GM18519 (cell line): ENCODE results near the gene TFR2.

ENCODE experiments used
- ATAC-seq: cut with Tn5 transposase; IDR thresholded peaks from one replicate; pipeline ENCODE4 v1.9.1; 2021; ENCODE audit warnings: mild to moderate bottlenecking, moderate library complexity; ENCODE audit not compliant: unreplicated experiment, low FRiP score

The TFR2 gene

DNA sequence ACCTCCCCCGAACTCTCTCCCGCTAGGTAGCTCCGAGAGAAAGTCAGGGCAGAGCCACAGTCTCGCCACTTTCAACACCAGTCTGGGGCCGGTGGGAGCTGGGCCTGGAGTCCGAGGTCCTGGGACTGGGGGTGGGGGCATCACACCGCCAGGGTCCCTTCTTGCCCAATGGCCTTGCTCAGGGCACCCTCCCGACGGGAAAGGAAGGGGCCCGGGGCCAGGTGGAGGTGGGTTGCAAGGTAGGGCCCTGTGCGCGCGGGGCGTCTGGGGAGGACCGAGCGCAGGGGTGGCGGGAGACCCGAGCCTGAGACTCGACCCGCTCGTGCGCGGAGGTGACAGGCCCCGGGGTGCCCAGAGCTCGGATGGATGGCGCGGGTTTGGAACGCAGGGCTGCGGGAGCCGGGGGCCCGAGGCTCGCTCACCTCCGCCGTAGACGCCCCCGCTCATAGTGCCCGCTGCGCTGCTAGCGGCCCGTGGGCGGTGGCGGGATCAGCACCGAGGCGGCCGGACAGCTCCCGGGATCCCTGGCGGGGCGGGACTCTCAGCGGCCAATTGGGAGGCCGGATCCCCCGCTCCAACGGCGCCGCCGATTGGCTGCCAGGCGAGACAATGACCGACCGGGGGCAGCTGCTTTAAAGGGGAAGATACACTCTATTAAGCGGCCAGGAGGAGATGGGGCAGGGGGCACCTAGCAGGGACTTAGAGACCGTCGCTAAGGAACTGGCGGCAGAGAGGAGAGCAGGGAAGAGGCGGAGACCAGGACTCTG, 14.7 kb upstream of the TFR2 start, which contains the start of gene ACTL6B:
ACTL6B (minus strand) TSS at position 541 of the 767 bp plus-strand sequence; CDS start at position 447, 94 bp downstream.
- no peak for ATAC-seq

DNA sequence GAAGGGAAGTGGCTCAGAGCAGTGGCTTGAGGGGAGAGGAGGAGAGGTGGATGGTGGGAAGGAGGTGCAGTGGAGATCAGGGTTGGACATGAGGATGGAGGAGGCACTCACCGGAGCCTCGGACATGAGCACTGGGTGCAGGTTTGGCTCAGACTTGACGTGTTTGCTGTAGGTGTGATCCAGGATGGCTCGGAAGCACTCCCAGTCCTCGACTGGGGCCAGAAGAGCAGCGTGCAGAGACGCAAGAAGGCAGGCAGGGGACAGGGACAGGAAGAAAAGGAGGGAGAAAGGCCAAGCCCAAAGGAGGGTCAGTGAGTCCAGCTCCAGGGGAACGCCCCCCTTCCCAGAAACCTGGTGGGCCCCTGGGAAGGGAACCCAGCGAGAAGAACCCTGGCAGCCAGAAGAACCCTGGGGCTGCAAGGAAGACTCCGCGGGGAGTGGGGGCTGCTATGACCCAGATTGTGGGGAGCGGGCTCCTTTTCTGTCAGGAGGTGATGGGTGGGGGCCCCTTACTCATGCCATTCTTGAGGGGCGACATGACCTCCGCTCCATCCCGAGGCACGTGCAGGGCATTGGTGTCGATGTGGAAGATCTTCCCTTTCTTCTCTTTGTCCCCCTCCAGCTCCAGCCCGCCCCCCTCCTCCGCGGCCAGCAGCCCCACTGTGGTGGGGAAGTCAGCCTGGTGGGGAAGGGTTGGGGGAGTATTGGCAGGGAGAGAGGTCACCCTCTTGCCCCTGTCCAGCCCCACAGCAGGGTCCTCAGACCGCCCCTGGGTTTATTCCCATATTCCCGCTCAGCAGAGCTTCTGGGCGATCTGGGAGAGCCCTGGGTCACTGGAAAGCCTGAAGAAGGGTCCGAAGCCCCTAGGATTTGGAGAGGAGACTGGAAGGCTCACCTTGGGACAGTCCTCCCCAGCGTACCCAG, 13.8 kb upstream of the TFR2 start:
- no peak for ATAC-seq

DNA sequence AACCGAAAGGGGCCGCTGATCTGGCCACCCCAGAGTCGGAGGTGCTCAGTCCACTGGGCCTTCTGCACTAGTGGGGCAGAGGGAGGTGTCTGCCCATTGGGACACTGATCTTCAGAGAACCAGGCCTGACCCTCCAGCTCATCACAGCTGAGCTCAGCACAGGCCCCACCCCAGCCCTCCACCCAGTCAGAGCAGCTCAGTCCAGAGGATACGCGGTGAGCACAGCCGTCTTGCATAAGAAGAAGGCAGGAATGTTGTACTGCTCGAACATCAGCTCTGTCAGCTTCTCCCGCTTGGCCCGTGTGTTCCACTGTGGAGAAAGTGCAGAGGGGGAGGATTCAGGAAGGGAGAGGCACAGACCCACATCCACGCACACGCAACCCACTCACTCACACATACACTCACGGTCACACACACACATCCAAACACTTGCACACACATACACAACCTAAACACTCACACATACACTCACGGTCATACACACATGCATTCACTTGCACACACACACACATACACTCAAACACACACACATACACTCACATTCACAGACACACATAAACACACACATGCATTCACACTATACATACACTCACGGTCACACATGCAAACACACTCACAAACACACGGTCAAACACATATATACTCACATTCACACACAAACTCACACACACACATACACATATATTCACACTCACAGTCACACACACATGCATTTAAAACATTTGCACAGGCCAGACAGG, 8.6 kb upstream of the TFR2 start:
- no peak for ATAC-seq

DNA sequence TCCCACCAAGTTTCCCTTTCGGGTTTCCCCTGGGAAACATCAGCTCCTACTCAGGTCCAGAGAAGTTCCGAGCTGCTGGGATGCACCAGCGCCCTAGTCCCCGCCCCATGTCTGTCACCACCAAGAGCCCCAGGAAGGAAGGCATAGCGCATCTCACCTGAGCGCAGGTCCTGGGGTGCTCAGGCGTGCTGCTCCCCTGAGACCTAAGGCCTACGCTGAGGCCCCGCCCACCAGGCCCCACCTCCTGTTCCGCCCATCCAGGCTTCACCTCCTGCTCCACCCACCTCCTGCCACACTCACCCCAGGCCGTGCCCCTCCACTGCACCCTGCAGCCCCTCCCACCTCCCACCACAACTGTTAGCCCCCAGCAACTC, 1.2 kb upstream of the TFR2 start:
- ATAC-seq, result no peak

DNA sequence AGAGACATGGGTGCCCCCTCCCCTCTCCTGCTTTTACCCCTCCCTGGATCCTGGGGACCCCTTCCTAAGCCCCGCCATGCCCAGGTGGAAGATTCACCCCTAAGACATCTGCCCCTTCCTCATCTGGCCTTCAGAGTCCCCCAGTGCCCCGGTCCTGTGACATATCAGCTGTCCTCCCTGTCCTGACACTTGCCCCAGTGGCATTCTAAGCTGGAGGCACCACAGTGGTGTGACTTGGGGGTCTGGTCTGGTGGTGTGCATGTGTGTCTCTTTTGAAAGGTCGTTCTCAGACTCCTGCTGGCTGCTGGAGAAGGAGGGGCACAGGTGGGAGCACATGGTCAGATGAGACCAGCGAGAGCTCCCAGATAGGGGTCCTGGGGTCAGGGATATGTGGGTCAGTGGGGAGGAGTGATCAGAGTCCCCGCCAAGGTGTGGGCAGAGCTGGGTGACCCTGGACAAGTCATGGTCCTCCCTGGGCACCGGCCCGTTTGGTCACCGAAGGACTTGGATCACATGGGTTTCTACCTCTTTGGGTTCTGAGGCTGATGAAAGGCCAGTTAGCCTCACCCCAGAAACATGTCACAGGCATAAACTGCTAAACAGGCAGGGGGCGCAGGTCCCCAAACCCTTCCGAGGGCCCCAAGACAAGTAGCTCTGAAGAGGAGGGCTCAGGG, 645 bp upstream of the TFR2 start:
- no peak for ATAC-seq

DNA sequence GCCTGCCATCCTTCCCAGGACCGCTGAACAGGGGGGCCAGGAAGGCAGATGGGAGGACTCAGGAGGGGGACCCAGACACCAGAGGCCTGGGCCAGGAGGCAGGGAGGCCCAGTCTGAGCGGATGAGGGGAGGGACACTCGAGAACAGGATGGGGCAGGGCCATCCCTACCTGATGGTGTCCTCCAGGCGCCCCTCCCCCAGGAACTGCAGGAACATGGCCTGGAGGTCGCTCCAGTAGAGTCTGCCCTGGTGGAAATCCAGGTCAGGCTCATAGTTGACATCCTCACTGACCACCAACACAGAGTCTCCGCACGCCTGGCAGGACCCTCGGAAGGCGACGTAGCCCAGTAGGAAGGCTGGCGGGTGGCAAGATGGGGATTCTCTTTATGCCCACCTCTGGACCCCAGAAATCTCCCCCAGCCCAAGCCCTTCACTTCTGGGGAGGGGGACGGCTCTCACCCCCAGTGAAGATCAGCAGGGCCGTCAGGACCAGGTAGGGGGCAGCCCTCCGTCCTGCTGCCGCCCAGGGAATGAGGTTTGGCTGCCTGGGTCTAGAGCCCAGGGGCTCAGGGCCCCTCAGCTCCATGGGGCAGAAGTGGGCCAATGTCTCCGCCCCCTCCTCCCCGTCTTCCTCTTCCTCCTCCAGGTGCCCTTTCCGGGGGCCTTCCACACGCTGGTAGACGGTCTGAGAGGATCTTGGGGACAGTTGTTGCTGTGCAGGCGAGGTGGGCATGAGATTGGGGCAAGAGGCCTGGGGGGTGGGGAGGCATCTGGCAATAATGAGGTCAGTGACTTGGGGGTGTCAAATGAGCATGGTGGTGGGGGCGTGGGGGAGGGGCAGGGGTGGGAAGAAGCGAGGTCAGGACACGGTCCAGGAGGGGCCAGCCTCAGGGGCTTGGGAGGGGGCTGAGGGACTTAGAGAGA, 573 bp downstream of the TFR2 start:
- ATAC-seq, result no peak

DNA sequence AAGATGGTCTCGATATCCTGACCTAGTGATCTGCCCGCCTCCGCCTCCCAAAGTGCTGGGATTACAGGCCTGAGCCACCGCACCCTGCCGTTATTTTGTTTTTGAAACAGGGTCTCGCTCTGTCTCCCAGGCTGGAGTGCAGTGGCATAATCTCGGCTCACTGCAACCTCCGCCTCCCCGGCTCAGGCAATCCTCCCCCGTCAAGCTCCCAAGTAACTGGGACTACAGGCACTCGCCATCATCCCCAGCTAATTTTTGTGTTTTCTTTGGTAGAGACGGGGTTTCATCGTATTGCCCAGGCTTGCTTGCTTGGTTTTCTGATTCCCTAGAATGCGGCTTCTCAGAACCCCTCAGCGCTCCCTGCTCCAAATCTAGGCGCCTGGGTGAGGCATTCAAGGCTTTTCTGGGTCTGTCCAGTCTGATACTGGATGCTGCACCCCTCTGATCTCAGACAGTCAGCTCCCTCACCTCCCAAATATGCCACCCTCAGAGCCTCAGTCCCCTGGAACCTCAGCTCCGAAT, 1.3 kb downstream of the TFR2 start:
- no peak for ATAC-seq

DNA sequence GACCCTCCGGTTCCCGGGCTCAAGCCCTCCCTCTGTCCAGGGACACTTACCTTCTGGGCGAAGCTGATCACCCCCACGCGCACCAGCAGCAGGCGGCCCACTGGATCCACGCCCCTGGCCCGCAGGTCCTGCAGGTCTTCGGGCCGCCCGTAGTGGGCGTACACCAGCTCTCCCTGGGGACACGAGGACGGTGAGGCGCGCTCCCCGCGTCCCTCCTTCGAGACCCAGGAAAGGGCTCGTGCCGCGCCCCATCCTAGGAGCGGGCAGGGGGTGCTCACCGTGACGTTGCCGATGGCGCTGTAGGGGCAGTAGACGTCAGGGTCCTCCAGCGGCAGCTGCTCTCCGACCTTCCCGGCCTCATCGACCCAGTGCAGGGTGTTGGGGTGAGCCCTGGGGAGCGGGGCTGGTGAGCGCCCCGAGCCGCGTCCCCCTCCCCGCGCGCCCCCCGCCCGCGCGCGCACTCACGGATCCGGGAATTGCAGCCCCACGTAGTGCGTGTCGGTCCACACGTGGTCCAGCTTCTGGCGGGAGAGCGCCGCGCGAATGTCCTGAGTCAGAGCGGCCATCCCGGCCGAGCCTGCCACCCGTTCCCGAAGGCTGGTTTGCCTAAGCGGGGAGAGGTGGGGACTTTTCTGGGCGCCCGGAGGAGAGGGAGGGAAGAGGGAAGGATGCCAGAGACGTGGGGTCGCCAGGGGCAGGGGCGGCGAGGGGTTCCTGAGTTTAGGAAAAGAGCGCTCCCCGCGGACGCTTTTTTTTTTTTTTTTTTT, 8.2 kb downstream of the TFR2 start:
- ATAC-seq, result no peak

DNA sequence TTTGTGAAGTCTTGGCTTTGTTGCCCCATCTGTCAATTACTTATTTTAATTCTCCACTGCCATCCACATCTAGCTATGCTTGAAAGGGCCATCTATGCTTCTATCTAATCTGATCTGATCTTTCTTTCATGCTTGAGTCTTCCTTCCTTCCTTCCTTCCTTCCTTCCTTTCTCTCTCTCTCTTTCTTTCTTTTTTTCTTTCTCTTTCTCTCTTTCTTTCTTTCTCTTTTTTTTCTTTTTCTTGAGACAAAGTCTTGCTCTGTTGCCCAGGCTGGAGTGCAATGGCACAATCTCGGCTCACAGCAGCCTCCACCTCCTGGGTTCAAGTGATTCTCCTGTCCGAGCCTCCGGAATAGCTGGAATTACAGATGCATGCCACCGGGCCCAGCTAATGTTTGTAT, 11.3 kb downstream of the TFR2 start:
- ATAC-seq, result no peak

DNA sequence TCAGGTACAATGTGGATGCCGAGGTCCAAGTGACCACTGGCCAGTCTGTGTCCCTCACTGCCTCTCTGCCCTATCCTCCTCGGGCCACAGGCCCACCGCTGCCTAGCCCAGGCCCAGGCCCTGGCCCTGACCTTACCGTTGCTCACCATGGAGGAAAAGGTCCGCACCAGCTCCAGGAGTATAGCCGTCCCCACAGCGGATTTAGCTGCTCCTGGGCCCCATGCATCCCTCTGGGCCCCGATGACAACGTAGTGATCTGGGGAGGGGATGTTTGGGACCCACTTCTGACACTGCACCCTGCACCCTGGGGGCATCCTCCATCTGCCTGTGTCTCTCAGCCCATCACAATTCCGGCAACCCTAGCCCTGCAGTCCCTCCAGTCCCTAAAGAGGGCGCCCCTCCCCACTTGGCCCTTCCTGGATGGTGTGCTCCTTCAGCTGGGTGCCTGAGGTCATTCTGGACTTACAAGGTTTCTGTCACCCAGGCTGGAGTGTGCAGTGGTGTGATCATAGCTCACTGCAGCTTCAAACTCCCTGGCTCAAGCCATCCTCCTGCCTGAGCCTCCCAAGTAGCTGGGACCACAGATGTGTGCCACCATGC, 12.1 kb downstream of the TFR2 start:
- no peak for ATAC-seq

DNA sequence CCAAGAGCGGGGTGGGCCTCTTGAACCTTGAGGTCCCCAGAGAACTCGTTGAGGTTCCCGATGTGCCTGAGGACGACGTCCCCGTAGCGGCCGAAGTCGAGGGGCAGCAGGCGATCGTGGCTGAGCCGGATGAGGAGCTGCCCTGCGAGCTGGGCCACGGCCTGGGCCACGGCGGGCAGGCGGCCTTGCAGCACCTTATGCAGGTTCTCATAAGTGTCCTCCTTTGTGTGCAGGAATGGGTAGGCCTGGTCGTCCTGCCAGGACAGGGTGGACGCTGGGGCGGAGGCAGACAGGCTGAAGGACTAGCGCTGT, 14.2 kb downstream of the TFR2 start:
- ATAC-seq, result no peak

DNA sequence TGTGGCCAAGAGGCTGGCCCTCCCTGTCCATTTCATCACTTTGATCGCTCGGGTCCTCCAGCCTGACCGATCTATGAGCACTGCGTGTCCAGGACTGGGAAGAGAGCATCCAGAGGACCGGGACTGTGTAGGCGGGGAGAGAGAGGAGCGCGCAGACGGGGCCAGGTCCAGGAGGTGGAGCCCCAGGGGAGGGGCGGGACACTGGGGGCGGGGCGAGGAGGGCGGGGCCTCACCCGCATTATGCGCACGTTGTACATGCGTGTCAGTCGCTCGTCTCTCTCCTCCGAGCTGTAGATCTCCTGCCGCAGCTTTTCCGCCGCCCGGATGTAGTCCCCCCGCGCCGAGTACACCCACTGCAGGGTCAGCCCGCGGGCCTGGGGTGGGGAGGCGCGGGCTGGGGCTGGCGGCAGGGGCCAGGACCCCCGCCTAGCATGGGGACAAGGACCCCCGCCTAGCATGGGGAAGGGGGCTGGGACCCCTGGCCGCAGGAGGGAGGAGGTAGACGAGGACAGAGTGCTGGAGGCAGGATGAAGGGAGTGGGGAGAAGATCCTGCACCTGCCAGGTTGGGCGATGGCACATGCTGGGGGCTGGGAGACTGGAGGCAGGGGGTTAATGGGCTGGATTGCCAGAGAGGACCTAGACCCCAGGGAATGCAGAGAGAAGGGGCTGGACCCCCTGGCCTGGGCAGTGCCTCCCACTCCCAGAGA, 14.7 kb downstream of the TFR2 start:
- no peak for ATAC-seq

DNA sequence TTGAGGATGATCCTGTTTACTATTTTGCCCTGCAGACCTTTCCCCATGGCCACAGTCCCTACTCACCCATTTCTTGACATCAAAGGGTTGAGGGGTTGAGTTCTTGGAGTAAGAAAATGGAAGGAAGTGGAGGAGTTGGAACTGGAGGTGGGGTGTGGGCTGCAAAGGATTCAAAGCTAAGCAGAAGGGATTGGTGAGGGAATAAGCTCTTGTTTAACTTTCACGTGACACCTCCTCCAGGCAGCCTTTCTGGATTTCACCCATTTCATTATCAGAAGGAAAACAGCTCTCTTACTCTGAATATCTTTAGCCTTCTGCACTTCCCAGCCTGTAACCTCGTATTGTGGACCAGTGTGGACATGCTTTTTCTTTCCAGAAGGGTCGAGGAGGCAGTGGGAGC, 15.3 kb downstream of the TFR2 start:
- ATAC-seq, result no peak

DNA sequence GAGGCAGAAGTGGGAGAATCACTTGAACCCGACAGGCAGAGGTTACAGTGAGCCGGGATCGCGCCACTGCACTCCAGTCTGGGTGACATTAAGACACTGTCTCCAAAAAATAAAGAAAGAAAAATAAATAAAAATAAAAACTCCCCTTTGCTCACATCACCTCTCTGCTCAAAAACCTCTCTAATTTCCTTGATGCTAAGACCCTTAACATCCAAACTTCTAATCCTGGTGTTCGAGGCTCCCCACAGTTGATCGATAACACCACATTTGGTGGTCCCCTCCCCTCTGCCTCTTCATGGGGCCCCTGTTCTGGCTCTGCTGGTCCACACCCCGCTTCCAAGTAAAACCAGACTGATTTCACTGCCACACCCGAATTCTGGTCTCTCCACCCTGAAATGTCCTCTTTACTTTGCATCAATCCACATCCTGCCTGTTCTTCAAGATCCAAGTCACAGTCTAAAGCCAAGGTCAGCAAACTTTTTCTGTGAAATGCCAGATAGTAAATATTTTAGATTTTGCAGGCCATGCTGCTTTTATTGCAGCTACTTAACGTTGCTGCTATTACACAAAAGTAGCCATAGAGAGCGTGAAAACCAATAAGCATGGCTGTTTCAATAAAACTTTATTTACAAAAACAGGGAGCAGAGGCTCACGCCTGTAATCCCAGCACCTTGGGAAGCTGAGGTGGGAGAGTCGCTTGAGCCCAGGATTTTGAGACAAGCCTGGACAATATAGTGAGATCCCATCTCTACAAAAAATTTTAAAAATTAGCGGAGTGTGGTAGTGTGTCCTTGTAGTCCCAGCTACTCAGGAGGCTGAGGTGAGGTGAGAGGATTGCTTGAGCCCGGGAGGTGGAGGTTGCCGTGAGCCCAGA, 17.2 kb downstream of the TFR2 start:
- no peak for ATAC-seq

DNA sequence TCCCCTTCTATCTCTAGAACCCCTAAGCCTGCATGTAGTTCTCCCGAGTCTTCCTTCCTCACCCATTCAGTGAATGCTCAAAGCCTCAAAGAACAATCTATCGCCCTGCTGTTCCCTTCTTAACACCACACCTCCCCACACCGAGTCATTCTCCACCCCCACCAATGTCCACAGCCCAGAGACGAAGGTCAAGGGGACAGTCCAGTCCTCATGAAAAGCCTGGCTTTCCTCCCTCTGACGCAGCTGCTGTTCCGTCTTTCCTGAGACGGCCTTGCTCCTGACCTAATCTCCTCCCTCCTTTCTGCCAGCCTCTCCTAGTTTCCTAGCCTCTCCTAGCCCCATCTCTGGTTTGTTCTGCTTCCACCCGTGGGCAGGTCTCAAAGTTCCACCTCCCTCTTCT, 19.8 kb downstream of the TFR2 start:
- no peak for ATAC-seq

DNA sequence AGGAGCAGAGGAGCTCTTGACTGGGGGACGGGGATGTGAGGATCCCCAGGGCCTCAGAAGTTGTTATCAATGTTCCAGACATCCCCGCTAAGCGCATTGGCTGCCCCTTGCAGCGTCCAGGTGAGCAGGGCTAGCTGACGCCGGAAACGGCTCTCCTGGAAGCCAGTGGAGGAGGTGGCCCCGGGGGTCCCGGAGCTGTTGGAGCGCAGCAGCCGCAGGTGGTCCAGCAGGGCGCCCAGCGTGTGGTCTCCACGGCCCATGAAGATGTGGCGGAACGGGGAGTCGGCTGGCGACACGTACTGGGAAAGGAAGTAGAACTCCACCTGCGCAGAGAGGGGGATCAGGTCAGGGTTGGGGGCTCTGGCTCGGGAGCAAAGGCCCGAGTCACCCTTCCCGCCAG, 20.5 kb downstream of the TFR2 start:
- no peak for ATAC-seq

DNA sequence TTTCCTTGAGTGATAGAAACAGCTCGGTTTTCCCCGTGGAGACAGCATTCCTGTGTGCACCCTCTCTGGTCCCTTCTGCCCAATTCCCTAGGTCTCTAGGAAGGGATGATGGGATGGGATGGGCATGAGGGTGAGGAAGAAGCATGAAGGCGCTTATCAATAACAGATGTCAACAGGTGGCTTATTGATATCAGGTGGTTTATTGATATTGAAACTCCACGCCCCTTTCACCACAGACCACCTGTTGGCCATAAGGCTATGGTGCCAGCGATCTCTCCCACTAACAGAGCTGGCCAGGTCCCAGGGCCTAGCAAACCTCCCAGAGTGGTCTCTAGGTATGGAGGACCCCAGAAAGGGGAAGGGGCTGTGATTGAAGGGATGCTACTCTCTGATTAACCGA, 21.1 kb downstream of the TFR2 start:
- ATAC-seq, result no peak
